Endothelial cell of umbilical vein (primary cell): ENCODE measurements around the gene CD99L2.

Experiments
- EZH2 ChIP-seq: IDR thresholded peaks from 2 replicates; pipeline ENCODE4 v1.6.1; 2012; ENCODE audit warnings: borderline replicate concordance, low read depth, mild to moderate bottlenecking, moderate library complexity, low read length, inconsistent platforms; ENCODE audit not compliant: severe bottlenecking
- JUN ChIP-seq: IDR thresholded peaks from 2 replicates; pipeline ENCODE4 v1.6.1; 2011; ENCODE audit warnings: borderline replicate concordance, low read depth; ENCODE audit not compliant: insufficient read length, insufficient read depth
- MYC ChIP-seq: IDR thresholded peaks from one replicate; pipeline ENCODE4 v1.6.1; 2011; ENCODE audit warnings: mild to moderate bottlenecking, low read depth, low read length
- POLR2A ChIP-seq: IDR thresholded peaks from 2 replicates; pipeline ENCODE4 v1.6.1; 2012; ENCODE audit warnings: low read depth, mild to moderate bottlenecking, control low read depth, low read length
- POLR2AphosphoS5 ChIP-seq: IDR thresholded peaks from 2 replicates; pipeline ENCODE4 v1.6.1; 2012; ENCODE audit warnings: low read depth, mild to moderate bottlenecking, control low read depth, low read length, moderate library complexity; ENCODE audit not compliant: insufficient read depth
- TF ChIP-seq, protein P1 (sequence below), 2 donors: IDR thresholded peaks; 1 replicate in 1 of 2; 2 replicates in 1 of 2; pipeline ENCODE4 v1.5.1; 2011; ENCODE audit warnings: low read length in 2 of 2, mild to moderate bottlenecking in 2 of 2, moderate library complexity in 2 of 2, control low read depth in 1 of 2, inconsistent platforms in 1 of 2, low read depth in 1 of 2; ENCODE audit not compliant: insufficient read depth in 1 of 2; ENCODE audit errors: extremely low read depth in 1 of 2
- TF ChIP-seq, protein P2 (sequence below): IDR thresholded peaks from 2 replicates; pipeline ENCODE4 v1.6.1; 2011; ENCODE audit not compliant: insufficient read depth, insufficient read length

DNA sequence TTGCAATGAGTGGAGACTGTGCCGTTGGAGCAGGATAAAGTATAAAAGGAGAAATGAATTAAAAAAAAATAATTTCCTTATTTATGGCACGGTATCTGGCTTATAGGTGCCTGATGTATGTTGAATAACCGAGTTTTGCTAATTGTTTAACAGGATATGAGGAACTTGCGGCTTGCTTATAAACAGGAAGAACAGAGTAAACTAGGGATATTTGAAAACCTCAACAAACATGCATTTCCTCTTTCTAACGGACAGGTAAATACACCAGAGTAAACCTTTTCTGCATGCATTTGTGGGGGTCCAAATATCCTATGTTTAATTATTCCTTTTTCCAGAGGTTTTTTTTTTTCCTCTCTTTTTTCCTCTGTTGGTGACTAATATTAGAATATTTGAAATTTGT, 168.5 kb downstream of the CD99L2 start:
- TF ChIP-seq, protein P1, sequence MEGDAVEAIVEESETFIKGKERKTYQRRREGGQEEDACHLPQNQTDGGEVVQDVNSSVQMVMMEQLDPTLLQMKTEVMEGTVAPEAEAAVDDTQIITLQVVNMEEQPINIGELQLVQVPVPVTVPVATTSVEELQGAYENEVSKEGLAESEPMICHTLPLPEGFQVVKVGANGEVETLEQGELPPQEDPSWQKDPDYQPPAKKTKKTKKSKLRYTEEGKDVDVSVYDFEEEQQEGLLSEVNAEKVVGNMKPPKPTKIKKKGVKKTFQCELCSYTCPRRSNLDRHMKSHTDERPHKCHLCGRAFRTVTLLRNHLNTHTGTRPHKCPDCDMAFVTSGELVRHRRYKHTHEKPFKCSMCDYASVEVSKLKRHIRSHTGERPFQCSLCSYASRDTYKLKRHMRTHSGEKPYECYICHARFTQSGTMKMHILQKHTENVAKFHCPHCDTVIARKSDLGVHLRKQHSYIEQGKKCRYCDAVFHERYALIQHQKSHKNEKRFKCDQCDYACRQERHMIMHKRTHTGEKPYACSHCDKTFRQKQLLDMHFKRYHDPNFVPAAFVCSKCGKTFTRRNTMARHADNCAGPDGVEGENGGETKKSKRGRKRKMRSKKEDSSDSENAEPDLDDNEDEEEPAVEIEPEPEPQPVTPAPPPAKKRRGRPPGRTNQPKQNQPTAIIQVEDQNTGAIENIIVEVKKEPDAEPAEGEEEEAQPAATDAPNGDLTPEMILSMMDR (IDR thresholded peaks at IDR 0.05; ENCODE audit: extremely low read depth in 1 of 2, insufficient read depth in 1 of 2, low read depth in 1 of 2, low read length in 2 of 2): no peak
- TF ChIP-seq, protein P2, sequence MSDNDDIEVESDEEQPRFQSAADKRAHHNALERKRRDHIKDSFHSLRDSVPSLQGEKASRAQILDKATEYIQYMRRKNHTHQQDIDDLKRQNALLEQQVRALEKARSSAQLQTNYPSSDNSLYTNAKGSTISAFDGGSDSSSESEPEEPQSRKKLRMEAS: no peak
- TF ChIP-seq POLR2AphosphoS5 (no peak), POLR2A (no peak), JUN (no peak), EZH2 (no peak), MYC (no peak)
